ENCODE data around the gene JMJD6. TPM values are rescaled to one million over a fixed set of nuclear protein-coding genes. Genes with fewer than 3 reads are reported as not detected.
"Not testable (repeated sequence)": the region's sequence is repeated elsewhere in the genome, so short reads cannot be mapped to it uniquely, and the experiment has no call there.

JMJD6 gene
- total and polyA plus RNA-seq, 2 experiments from 2014 or later = 11.4 to 12.8 TPM

DNA sequence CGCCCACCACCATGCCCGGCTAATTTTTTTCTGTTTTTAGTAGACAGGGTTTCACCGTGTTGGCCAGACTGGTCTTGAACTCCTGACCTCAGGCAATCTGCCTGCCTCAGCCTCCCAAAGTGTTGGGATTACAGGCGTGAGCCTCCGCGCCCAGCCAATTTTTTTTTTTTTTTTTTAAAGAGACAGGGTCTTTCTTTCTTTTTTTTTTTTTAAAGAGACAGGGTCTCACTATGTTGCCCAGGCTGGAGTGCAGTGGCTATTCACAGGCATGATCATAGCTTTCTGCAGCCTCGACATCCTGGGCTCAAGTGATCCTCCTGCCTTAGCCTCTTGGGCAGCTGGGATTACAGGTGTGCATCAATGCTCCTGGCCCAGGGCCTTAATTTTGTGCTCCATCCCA, 14.1 kb downstream of the JMJD6 start:
- DNase-seq (ENCODE audit: low spot score); H3K9me3 Mint-ChIP-seq; ATAC-seq; H3K4me3 ChIP-seq; H3F3A ChIP-seq (replicated peaks; ENCODE audit: low read depth); H3K79me2 ChIP-seq (replicated peaks; ENCODE audit: insufficient read depth); H3K27ac Mint-ChIP-seq; H3K9me2 ChIP-seq (ENCODE audit: insufficient read depth); H3K4me3 Mint-ChIP-seq; H4K20me1 ChIP-seq (replicated peaks; ENCODE audit: insufficient read depth); H3K27ac ChIP-seq (ENCODE audit: low read depth); H3K4me2 ChIP-seq; H2AFZ ChIP-seq: not testable (repeated sequence)
- Mint-ChIP-seq H3K27me3 (ENCODE audit: insufficient read depth, low read depth, poor library complexity) (peaks cover 35% of the 10 kb centered on the region), H3K36me3 (ENCODE audit: low read depth) (peaks cover 17% of the 10 kb centered on the region; the same call in 2 of the 3 replicates), H3K4me1 (peaks cover 36% of the 10 kb centered on the region)
- H3K36me3 ChIP-seq (ENCODE audit: insufficient read depth) = peaks cover 10% of the 10 kb centered on the region; the same call in 1 of the 2 replicates
- H3K4me1 ChIP-seq (ENCODE audit: insufficient read depth) = peaks cover 30% of the 10 kb centered on the region
- peaks cover 18% of the 10 kb centered on the region for H3K27me3 ChIP-seq (ENCODE audit: insufficient read depth)

DNA sequence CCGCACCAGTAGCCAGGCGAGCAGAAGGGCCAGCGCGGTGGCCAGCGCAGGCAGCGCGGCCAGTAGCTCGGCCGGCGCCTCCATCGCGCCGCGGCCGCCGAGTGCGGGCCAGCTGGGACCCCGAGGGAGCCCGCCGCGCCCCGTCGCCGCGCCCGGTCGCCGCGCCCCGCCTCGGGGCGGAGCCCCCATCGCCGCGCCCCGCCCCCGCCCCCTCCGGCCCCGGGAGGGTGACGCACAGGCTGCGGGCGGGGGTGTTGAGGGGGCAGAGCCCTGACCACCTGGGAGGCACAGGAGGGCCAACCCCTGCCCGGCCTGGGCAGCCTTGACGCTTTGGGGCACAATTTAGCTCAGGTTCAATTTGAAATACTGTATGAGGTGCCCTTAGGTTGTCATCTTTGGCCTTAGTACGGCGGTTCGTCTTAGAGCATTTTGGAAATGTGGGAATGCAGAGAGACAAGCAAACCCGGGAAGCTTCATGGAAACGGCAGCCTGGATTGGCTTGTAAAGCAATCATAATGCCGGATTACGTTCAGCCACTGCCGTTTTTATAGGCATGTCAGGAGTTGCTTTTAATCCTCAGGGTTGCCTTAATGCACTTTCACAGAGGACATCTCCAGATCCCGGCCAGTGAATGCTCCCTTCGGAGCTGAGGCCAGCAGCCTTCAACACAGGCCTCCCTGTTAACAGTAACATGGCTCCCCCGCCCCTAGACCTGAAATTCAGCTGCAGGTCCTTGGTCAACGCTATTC, 15.4 kb downstream of the JMJD6 start, which contains the start of gene MXRA7:
Gene MXRA7 (minus strand): TSS at position 103 of the 749 bp plus-strand sequence. CDS start 19 bp downstream, at position 84.
- H3K27ac ChIP-seq (ENCODE audit: low read depth) = peak within 1 kb of the TSS; percentile 59; the same call in 1 of the 2 replicates
- H3K4me1 ChIP-seq (ENCODE audit: insufficient read depth) = peaks cover 30% of the 10 kb centered on the region
- Mint-ChIP-seq H3K4me3 (peak within 1 kb of the TSS; percentile 76), H3K27me3 (ENCODE audit: insufficient read depth, low read depth, poor library complexity) (peaks cover 39% of the 10 kb centered on the region), H3K27ac (no peak within 1 kb of the TSS), H3K4me1 (peaks cover 36% of the 10 kb centered on the region), H3K36me3 (ENCODE audit: low read depth) (peaks cover 6% of the 10 kb centered on the region; the same call in 1 of the 3 replicates), H3K9me3 (no peaks in the 10 kb centered on the region)
- DNase-seq (ENCODE audit: low spot score) = peak; percentile 80
- no peaks in the 10 kb centered on the region for H3K9me2 ChIP-seq (ENCODE audit: insufficient read depth)
- H3K4me3 ChIP-seq = peak within 1 kb of the TSS; percentile 73
- ATAC-seq = peak; percentile 35
- peaks cover 9% of the 10 kb centered on the region for H3F3A ChIP-seq (replicated peaks; ENCODE audit: low read depth)
- H3K4me2 ChIP-seq = peak within 1 kb of the TSS; percentile 88
- H3K27me3 ChIP-seq (ENCODE audit: insufficient read depth) = peaks cover 18% of the 10 kb centered on the region
- peak within 1 kb of the TSS; percentile 92 for H2AFZ ChIP-seq
- H4K20me1 ChIP-seq (replicated peaks; ENCODE audit: insufficient read depth) = peaks cover 10% of the 10 kb centered on the region; the same call in 1 of the 2 replicates
- H3K36me3 ChIP-seq (ENCODE audit: insufficient read depth) = peaks cover 1% of the 10 kb centered on the region; the same call in 1 of the 2 replicates
- TF ChIP-seq, protein P1, sequence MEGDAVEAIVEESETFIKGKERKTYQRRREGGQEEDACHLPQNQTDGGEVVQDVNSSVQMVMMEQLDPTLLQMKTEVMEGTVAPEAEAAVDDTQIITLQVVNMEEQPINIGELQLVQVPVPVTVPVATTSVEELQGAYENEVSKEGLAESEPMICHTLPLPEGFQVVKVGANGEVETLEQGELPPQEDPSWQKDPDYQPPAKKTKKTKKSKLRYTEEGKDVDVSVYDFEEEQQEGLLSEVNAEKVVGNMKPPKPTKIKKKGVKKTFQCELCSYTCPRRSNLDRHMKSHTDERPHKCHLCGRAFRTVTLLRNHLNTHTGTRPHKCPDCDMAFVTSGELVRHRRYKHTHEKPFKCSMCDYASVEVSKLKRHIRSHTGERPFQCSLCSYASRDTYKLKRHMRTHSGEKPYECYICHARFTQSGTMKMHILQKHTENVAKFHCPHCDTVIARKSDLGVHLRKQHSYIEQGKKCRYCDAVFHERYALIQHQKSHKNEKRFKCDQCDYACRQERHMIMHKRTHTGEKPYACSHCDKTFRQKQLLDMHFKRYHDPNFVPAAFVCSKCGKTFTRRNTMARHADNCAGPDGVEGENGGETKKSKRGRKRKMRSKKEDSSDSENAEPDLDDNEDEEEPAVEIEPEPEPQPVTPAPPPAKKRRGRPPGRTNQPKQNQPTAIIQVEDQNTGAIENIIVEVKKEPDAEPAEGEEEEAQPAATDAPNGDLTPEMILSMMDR (conservative IDR thresholded peaks at IDR 0.05; ENCODE audit: low read depth in 2 of 2) = no peak
- TF ChIP-seq, protein P2, sequence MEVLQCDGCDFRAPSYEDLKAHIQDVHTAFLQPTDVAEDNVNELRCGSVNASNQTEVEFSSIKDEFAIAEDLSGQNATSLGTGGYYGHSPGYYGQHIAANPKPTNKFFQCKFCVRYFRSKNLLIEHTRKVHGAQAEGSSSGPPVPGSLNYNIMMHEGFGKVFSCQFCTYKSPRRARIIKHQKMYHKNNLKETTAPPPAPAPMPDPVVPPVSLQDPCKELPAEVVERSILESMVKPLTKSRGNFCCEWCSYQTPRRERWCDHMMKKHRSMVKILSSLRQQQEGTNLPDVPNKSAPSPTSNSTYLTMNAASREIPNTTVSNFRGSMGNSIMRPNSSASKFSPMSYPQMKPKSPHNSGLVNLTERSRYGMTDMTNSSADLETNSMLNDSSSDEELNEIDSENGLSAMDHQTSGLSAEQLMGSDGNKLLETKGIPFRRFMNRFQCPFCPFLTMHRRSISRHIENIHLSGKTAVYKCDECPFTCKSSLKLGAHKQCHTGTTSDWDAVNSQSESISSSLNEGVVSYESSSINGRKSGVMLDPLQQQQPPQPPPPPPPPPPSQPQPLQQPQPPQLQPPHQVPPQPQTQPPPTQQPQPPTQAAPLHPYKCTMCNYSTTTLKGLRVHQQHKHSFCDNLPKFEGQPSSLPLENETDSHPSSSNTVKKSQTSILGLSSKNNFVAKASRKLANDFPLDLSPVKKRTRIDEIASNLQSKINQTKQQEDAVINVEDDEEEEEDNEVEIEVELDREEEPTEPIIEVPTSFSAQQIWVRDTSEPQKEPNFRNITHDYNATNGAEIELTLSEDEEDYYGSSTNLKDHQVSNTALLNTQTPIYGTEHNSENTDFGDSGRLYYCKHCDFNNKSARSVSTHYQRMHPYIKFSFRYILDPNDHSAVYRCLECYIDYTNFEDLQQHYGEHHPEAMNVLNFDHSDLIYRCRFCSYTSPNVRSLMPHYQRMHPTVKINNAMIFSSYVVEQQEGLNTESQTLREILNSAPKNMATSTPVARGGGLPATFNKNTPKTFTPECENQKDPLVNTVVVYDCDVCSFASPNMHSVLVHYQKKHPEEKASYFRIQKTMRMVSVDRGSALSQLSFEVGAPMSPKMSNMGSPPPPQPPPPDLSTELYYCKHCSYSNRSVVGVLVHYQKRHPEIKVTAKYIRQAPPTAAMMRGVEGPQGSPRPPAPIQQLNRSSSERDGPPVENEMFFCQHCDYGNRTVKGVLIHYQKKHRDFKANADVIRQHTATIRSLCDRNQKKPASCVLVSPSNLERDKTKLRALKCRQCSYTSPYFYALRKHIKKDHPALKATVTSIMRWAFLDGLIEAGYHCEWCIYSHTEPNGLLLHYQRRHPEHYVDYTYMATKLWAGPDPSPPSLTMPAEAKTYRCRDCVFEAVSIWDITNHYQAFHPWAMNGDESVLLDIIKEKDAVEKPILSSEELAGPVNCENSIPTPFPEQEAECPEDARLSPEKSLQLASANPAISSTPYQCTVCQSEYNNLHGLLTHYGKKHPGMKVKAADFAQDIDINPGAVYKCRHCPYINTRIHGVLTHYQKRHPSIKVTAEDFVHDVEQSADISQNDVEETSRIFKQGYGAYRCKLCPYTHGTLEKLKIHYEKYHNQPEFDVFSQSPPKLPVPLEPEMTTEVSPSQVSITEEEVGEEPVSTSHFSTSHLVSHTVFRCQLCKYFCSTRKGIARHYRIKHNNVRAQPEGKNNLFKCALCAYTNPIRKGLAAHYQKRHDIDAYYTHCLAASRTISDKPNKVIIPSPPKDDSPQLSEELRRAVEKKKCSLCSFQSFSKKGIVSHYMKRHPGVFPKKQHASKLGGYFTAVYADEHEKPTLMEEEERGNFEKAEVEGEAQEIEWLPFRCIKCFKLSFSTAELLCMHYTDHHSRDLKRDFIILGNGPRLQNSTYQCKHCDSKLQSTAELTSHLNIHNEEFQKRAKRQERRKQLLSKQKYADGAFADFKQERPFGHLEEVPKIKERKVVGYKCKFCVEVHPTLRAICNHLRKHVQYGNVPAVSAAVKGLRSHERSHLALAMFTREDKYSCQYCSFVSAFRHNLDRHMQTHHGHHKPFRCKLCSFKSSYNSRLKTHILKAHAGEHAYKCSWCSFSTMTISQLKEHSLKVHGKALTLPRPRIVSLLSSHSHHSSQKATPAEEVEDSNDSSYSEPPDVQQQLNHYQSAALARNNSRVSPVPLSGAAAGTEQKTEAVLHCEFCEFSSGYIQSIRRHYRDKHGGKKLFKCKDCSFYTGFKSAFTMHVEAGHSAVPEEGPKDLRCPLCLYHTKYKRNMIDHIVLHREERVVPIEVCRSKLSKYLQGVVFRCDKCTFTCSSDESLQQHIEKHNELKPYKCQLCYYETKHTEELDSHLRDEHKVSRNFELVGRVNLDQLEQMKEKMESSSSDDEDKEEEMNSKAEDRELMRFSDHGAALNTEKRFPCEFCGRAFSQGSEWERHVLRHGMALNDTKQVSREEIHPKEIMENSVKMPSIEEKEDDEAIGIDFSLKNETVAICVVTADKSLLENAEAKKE (CRISPR knock-in tag; IDR thresholded peaks at IDR 0.05) = no peak
- TF ChIP-seq STAT1 (IDR thresholded peaks at IDR 0.05; ENCODE audit: unreplicated experiment) = no peak
- peak; percentile 66 for TF ChIP-seq CREB1 (CRISPR knock-in tag; IDR thresholded peaks at IDR 0.05; ENCODE audit: low read depth)
- TF ChIP-seq, protein P3, sequence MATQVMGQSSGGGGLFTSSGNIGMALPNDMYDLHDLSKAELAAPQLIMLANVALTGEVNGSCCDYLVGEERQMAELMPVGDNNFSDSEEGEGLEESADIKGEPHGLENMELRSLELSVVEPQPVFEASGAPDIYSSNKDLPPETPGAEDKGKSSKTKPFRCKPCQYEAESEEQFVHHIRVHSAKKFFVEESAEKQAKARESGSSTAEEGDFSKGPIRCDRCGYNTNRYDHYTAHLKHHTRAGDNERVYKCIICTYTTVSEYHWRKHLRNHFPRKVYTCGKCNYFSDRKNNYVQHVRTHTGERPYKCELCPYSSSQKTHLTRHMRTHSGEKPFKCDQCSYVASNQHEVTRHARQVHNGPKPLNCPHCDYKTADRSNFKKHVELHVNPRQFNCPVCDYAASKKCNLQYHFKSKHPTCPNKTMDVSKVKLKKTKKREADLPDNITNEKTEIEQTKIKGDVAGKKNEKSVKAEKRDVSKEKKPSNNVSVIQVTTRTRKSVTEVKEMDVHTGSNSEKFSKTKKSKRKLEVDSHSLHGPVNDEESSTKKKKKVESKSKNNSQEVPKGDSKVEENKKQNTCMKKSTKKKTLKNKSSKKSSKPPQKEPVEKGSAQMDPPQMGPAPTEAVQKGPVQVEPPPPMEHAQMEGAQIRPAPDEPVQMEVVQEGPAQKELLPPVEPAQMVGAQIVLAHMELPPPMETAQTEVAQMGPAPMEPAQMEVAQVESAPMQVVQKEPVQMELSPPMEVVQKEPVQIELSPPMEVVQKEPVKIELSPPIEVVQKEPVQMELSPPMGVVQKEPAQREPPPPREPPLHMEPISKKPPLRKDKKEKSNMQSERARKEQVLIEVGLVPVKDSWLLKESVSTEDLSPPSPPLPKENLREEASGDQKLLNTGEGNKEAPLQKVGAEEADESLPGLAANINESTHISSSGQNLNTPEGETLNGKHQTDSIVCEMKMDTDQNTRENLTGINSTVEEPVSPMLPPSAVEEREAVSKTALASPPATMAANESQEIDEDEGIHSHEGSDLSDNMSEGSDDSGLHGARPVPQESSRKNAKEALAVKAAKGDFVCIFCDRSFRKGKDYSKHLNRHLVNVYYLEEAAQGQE (IDR thresholded peaks at IDR 0.05; ENCODE audit: unreplicated experiment) = no peak
- no peak for TF ChIP-seq ZNF114 (CRISPR knock-in tag; IDR thresholded peaks at IDR 0.05)
- H3K79me2 ChIP-seq (replicated peaks; ENCODE audit: insufficient read depth) = peaks cover 12% of the 10 kb centered on the region; the same call in 1 of the 2 replicates

Data from GM23338 (cell line).